DOHH2 (cell line): ENCODE data around the gene CD68.

Experiments used
- H3F3A ChIP-seq: fragments of 200-600 bp; sonication (generic), shearing (Covaris generic); 2 replicates; pipeline ENCODE4 v1.6.0; 2016; ENCODE audit warnings: antibody characterized with exemption, mild to moderate bottlenecking; ENCODE audit not compliant: control insufficient read depth, insufficient read depth
- H3K27ac ChIP-seq: fragments of 200-600 bp; sonication (generic); 2 replicates; pipeline ENCODE4 v1.5.1; 2014; ENCODE audit warnings: low read depth, mild to moderate bottlenecking, low read length, moderate library complexity
- H3K27me3 ChIP-seq: fragments of 200-600 bp; sonication (generic); 2 replicates; pipeline ENCODE4 v1.6.1; 2014; ENCODE audit warnings: mild to moderate bottlenecking, low read length, mixed read lengths; ENCODE audit not compliant: control insufficient read depth
- H3K36me3 ChIP-seq: fragments of 200-600 bp; sonication (generic); 2 replicates; pipeline ENCODE4 v1.6.1; 2014; ENCODE audit warnings: mild to moderate bottlenecking, low read length, moderate library complexity, mixed read lengths; ENCODE audit not compliant: control insufficient read depth
- H3K4me1 ChIP-seq: fragments of 200-600 bp; sonication (generic); 2 replicates; pipeline ENCODE4 v1.6.1; 2014; ENCODE audit warnings: mild to moderate bottlenecking, low read length, mixed read lengths; ENCODE audit not compliant: control insufficient read depth
- H3K4me2 ChIP-seq: fragments of 200-600 bp; sonication (generic); 2 replicates; pipeline ENCODE4 v1.6.0; 2014; ENCODE audit warnings: mild to moderate bottlenecking, low read length, moderate library complexity
- H3K4me3 ChIP-seq: fragments of 200-600 bp; sonication (generic); 2 replicates; pipeline ENCODE4 v1.5.1; 2014; ENCODE audit warnings: mild to moderate bottlenecking, low read length, mixed read lengths
- H3K79me2 ChIP-seq: fragments of 200-600 bp; sonication (generic); 2 replicates; pipeline ENCODE4 v1.6.1; 2014; ENCODE audit warnings: mild to moderate bottlenecking, low read length, mixed read lengths; ENCODE audit not compliant: control insufficient read depth
- H3K9me2 ChIP-seq: fragments of 200-600 bp; sonication (generic); replicated peaks from 2 replicates; pipeline ENCODE4 v1.6.1; 2014; ENCODE audit warnings: mild to moderate bottlenecking, low read length, mixed read lengths; ENCODE audit not compliant: control insufficient read depth
- H3K9me3 ChIP-seq: fragments of 200-600 bp; sonication (generic); 2 replicates; pipeline ENCODE4 v1.6.1; 2014; ENCODE audit warnings: antibody characterized with exemption, low read length, mixed read lengths; ENCODE audit not compliant: control insufficient read depth, insufficient read depth
- H4K20me1 ChIP-seq: fragments of 200-600 bp; sonication (generic); 2 replicates; pipeline ENCODE4 v1.6.0; 2014; ENCODE audit warnings: low read depth, mild to moderate bottlenecking, antibody characterized with exemption, low read length, moderate library complexity; ENCODE audit not compliant: control insufficient read depth, insufficient read depth
- EZH2phosphoT487 ChIP-seq: fragments of 200-600 bp; sonication (generic); IDR thresholded peaks from 2 replicates; pipeline ENCODE4 v1.6.1; 2017; ENCODE audit warnings: borderline replicate concordance, mild to moderate bottlenecking, antibody characterized with exemption, low read length, moderate library complexity, mixed read lengths
- TF ChIP-seq, protein P1 (sequence below): fragments of 200-600 bp; sonication (generic); IDR thresholded peaks from one replicate; pipeline ENCODE4 v1.5.1; 2014; ENCODE audit warnings: antibody characterized with exemption, mild to moderate bottlenecking, low read depth, low read length; ENCODE audit not compliant: poor library complexity, severe bottlenecking

Gene CD68

DNA sequence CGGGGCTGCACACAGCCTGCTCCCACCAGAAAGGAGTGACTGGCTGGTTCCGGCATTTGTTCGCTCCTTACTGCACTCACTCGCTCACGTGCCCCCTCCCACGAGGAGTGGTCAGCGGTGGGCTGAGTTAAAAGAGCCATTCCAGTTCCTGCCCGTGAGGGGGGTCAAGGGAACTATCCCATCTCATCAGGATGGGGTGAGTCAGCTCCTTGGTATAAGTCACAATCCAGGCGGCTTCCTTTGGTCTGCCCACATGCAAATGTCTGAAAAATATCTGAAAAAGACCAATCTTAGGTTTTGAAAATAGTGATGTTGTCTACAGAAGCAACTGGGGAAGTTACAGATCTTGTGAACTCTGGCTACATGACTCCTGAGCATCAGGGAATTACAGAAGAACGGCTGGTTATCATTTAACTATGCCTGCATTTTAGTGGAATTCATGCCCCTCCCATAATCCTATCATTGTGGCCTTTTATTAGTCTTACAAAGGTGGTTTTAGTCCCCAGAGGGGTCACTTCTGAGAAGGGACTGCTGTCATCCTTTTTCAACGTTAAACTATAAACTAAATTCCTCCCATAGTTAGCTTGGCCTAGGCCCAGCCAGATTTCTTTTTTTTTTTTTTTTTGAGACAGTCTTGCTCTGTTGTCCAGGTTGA lies 40.4 kb upstream of the CD68 start:
- H3K27me3 ChIP-seq: peaks cover 14% of the 10 kb centered on the region
- peaks cover 12% of the 10 kb centered on the region; the same call in 1 of the 2 replicates for H3K9me3 ChIP-seq
- H3K4me2 ChIP-seq: no peak overlapping the region
- H3K4me1 ChIP-seq: no peaks in the 10 kb centered on the region
- no peak overlapping the region for H3K27ac ChIP-seq
- no peaks in the 10 kb centered on the region for H4K20me1 ChIP-seq
- no peaks in the 10 kb centered on the region for H3F3A ChIP-seq
- H3K4me3 ChIP-seq: no peak overlapping the region
- no peak for TF ChIP-seq EZH2phosphoT487
- TF ChIP-seq, protein P1, sequence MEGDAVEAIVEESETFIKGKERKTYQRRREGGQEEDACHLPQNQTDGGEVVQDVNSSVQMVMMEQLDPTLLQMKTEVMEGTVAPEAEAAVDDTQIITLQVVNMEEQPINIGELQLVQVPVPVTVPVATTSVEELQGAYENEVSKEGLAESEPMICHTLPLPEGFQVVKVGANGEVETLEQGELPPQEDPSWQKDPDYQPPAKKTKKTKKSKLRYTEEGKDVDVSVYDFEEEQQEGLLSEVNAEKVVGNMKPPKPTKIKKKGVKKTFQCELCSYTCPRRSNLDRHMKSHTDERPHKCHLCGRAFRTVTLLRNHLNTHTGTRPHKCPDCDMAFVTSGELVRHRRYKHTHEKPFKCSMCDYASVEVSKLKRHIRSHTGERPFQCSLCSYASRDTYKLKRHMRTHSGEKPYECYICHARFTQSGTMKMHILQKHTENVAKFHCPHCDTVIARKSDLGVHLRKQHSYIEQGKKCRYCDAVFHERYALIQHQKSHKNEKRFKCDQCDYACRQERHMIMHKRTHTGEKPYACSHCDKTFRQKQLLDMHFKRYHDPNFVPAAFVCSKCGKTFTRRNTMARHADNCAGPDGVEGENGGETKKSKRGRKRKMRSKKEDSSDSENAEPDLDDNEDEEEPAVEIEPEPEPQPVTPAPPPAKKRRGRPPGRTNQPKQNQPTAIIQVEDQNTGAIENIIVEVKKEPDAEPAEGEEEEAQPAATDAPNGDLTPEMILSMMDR: no peak
- H3K36me3 ChIP-seq: no peaks in the 10 kb centered on the region
- H3K79me2 ChIP-seq: no peaks in the 10 kb centered on the region
- H3K9me2 ChIP-seq: no peaks in the 10 kb centered on the region

DNA sequence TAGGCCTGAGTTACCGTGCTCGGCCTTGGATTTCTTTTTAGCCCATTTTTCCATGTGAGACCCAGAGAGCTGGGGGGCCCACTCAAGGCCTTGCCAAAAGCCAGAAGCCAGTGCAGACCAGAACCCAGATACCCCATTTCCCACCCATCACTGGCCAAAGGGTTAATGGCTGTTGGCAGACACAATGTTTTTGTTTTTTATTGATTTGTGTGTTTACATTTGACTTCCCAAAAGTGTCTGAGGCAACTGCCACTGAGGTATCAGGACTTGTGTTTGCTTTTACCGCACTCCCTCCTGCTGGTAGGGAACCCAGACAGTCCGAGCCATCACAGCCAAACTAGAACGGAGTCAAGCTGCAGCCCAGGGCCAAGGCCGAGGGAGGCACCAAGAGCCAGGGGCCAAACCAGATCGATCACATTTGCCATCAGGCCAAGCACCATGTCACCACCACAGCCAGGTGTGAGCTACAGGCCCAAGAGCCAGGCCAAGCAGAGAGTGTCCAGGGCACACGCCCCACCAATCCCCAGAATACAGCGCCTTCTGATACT lies 38.3 kb upstream of the CD68 start:
- TF ChIP-seq, protein P1: no peak
- TF ChIP-seq EZH2phosphoT487: no peak
- H3F3A ChIP-seq: no peaks in the 10 kb centered on the region
- no peaks in the 10 kb centered on the region for H3K4me1 ChIP-seq
- H4K20me1 ChIP-seq: no peaks in the 10 kb centered on the region
- H3K9me2 ChIP-seq: no peaks in the 10 kb centered on the region
- no peak overlapping the region for H3K27ac ChIP-seq
- H3K9me3 ChIP-seq: peaks cover 12% of the 10 kb centered on the region; the same call in 1 of the 2 replicates
- no peaks in the 10 kb centered on the region for H3K79me2 ChIP-seq
- H3K4me2 ChIP-seq: no peak overlapping the region
- no peaks in the 10 kb centered on the region for H3K36me3 ChIP-seq
- peaks cover 21% of the 10 kb centered on the region for H3K27me3 ChIP-seq
- no peak overlapping the region for H3K4me3 ChIP-seq

DNA sequence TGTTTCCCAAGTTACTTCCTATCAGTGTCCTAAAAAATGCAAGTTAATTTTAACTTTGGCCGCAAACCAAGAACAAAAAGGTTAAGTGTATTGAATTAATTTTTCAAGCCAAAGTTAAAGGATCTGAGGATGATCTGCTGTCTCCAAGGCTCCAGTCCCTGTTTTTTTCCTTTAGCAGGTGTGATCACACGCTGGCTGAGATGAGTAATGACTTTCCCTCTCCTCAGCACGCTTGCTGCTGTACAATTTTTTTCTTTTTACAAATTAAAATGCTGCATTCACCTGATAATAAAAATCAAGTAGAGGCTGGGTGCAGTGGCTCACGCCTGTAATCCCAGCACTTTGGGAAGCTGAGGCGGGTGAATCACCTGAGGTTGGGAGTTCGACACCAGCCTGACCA lies 34.5 kb upstream of the CD68 start:
- Histone ChIP-seq H3K36me3 (no peaks in the 10 kb centered on the region), H3K79me2 (no peaks in the 10 kb centered on the region), H3K4me2 (no peak overlapping the region), H3K9me2 (no peaks in the 10 kb centered on the region), H3K9me3 (no peaks in the 10 kb centered on the region), H4K20me1 (no peaks in the 10 kb centered on the region), H3K4me3 (no peak overlapping the region), H3K4me1 (peaks cover 4% of the 10 kb centered on the region; the same call in 1 of the 2 replicates), H3F3A (no peaks in the 10 kb centered on the region), H3K27me3 (peaks cover 38% of the 10 kb centered on the region), H3K27ac (no peak overlapping the region)
- TF ChIP-seq EZH2phosphoT487: no peak
- TF ChIP-seq, protein P1: no peak
